ENCODE measurements around the gene SAXO1. TPM values are rescaled to one million over a fixed set of nuclear protein-coding genes. Genes with fewer than 3 reads are reported as not detected.

SAXO1 gene
- total RNA-seq, 1 experiment from 2014 or later: not detected

DNA sequence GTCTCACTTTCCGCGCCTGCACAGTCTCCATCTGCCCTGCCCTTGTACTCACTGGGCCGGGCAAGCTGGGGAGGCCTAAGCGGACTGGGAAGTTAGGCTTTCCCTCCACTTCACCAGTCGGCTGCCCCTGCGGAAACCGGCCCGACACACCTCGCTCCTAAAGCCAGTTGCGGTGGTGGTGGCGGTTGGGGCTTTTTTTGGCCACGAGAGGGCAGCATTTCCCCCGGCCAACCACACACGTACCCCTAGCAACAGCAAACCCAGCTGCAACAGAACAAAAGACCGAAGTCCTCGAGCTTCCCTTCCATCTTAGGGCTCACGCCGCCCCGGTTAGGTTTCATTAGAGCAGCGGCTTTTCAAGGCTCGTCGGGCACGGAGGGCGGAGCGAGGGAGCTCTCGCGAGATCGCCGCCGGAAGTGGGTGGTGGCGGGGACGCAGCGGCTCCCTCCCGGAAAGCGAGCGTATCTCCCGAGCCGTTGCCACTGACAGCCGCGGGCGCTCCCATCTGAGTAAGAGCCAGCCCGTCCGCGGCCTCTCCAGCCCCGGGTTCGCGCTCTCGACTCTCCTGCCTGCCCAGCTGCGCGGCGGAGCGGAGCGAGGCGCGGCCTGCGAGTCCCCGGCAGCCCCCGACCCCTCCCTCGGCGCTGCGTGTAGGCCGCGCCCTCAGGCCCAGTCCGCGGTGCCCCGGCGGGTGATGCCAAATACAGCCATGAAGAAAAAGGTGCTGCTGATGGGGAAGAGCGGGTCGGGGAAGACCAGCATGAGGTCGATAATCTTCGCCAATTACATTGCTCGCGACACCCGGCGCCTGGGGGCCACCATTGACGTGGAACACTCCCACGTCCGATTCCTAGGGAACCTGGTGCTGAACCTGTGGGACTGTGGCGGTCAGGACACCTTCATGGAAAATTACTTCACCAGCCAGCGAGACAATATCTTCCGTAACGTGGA is 16.2 kb upstream of the SAXO1 start, which contains the start of gene RRAGA:
Gene RRAGA, plus strand, starts transcription at position 462 of the 951 bp plus-strand sequence. Its CDS starts 233 bp downstream, at position 695.
- intact Hi-C loops (cut with micrococcal nuclease; ENCODE audit: unreplicated experiment): loop anchor here (1.0 to 5.0 kb wide), 3 partner anchors 53 to 408 kb away; partner anchors contain the start of gene HAUS6
- peak; percentile 84 to 90 for DNase-seq
- Histone ChIP-seq H4K20me1 (ENCODE audit: insufficient read depth) (no peaks in the 10 kb centered on the region), H3K9me2 (ENCODE audit: insufficient read depth) (no peaks in the 10 kb centered on the region), H3K27ac (peak within 1 kb of the TSS; percentile 78), H3K79me2 (ENCODE audit: low read depth) (peaks cover 24% of the 10 kb centered on the region), H3K4me2 (peak within 1 kb of the TSS; percentile 91), H3F3A (ENCODE audit: insufficient read depth, low read depth) (peaks cover 16% of the 10 kb centered on the region), H3K27me3 (ENCODE audit: insufficient read depth, low read depth) (no peaks in the 10 kb centered on the region), H3K4me3 (peak within 1 kb of the TSS; percentile 92), H2AFZ (peak within 1 kb of the TSS; percentile 96), H3K4me1 (replicated peaks; ENCODE audit: insufficient read depth) (peaks cover 24% of the 10 kb centered on the region), H3K36me3 (ENCODE audit: low read depth) (no peaks in the 10 kb centered on the region), H3K9me3 (ENCODE audit: insufficient read depth, low read depth) (no peaks in the 10 kb centered on the region)
- POLR2A ChIA-PET (ENCODE audit: unreplicated experiment): interaction anchor here (0.5 to 0.6 kb wide), 3 partner anchors 163 to 589 kb away, joined by 4 to 8 read pairs (median 7); partner anchors contain the start of gene RPS6
- peak; percentile 83 for TF ChIP-seq CTCF (conservative IDR thresholded peaks at IDR 0.05)
- no peak for TF ChIP-seq EZH2 (IDR thresholded peaks at IDR 0.05; ENCODE audit: low read depth)
- CTCF ChIA-PET: interaction anchor here (0.7 to 1.0 kb wide), 3 partner anchors 131 to 416 kb away, joined by 3 to 6 read pairs (median 3); no protein-coding TSS in a partner anchor
- BruUV-seq (replicated peaks): no TSS peak

DNA sequence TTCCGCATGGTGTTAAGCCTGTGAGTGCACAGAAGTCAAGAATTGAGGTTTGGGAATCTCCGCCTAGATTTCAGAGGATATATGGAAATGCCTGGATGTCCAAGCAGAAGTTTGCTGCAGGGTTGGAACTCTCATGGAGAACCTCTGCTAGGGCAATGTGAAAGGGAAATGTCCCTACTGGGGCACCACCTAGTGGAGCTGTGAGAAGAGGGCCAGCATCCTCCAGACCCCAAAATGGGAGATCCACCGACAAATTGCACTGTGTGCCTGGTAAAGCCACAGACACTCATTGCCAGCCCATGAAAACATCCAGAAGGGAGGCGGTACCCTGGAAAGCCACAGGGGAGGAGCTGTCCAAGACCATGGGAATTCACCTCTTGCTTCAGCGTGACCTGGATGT is 3.6 kb upstream of the SAXO1 start:
- no peaks in the 10 kb centered on the region for H3K4me1 ChIP-seq (replicated peaks; ENCODE audit: insufficient read depth)
- ChIA-PET POLR2A (ENCODE audit: unreplicated experiment) (no interaction called here), CTCF (no interaction called here)
- no peaks in the 10 kb centered on the region for H3K9me3 ChIP-seq (ENCODE audit: insufficient read depth, low read depth)
- no peak overlapping the region for H3K4me2 ChIP-seq
- no peaks in the 10 kb centered on the region for H3K9me2 ChIP-seq (ENCODE audit: insufficient read depth)
- H3K27me3 ChIP-seq (ENCODE audit: insufficient read depth, low read depth): no peaks in the 10 kb centered on the region
- intact Hi-C loops (cut with micrococcal nuclease; ENCODE audit: unreplicated experiment): no loop called here
- no peak overlapping the region for H2AFZ ChIP-seq
- no peaks in the 10 kb centered on the region for H4K20me1 ChIP-seq (ENCODE audit: insufficient read depth)
- no peaks in the 10 kb centered on the region for H3F3A ChIP-seq (ENCODE audit: insufficient read depth, low read depth)
- H3K36me3 ChIP-seq (ENCODE audit: low read depth): no peaks in the 10 kb centered on the region
- no peak overlapping the region for H3K4me3 ChIP-seq
- DNase-seq: no peak
- TF ChIP-seq EZH2 (IDR thresholded peaks at IDR 0.05; ENCODE audit: low read depth) (no peak), CTCF (conservative IDR thresholded peaks at IDR 0.05) (no peak)
- no peak overlapping the region for H3K27ac ChIP-seq
- BruUV-seq (replicated peaks): no TSS peak
- no peaks in the 10 kb centered on the region for H3K79me2 ChIP-seq (ENCODE audit: low read depth)

GRCh38 chr9:19032406-19032805 is 603 bp downstream of the SAXO1 start:
- Histone ChIP-seq H3K4me3 (no peak overlapping the region), H3K27ac (no peak overlapping the region), H3F3A (ENCODE audit: insufficient read depth, low read depth) (no peaks in the 10 kb centered on the region), H3K4me2 (no peak overlapping the region), H3K36me3 (ENCODE audit: low read depth) (no peaks in the 10 kb centered on the region), H2AFZ (no peak overlapping the region), H3K27me3 (ENCODE audit: insufficient read depth, low read depth) (no peaks in the 10 kb centered on the region), H3K9me2 (ENCODE audit: insufficient read depth) (no peaks in the 10 kb centered on the region), H4K20me1 (ENCODE audit: insufficient read depth) (no peaks in the 10 kb centered on the region), H3K79me2 (ENCODE audit: low read depth) (no peaks in the 10 kb centered on the region), H3K4me1 (replicated peaks; ENCODE audit: insufficient read depth) (no peaks in the 10 kb centered on the region), H3K9me3 (ENCODE audit: insufficient read depth, low read depth) (no peaks in the 10 kb centered on the region)
- BruUV-seq (replicated peaks): no TSS peak
- no peak for DNase-seq
- intact Hi-C loops (cut with micrococcal nuclease; ENCODE audit: unreplicated experiment): no loop called here
- POLR2A ChIA-PET (ENCODE audit: unreplicated experiment): no interaction called here
- no peak for TF ChIP-seq CTCF (conservative IDR thresholded peaks at IDR 0.05)
- TF ChIP-seq EZH2 (IDR thresholded peaks at IDR 0.05; ENCODE audit: low read depth): no peak
- CTCF ChIA-PET: no interaction called here
